ENCODE data around the gene GNG2.

GNG2 gene

DNA sequence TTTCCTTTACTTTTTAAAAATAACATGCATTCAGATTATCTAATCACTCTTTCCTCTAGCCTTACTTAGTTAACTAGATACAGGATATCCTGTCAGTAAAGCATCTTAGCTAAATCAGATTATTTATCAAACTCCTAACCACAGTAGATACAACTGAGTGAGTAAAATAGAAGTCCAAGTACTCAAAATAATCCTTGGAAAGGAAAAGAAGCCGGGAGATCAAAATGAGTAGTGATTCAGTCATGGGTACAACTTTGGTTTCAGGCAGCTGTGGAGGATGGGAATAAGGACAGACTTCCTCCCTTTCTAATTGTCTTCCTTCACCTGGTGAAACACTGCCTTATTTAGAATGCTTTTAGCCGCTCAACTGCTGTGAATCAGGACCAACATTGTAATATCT is 29.4 kb downstream of the GNG2 start:
- TF ChIP-seq POLR2AphosphoS5 (IDR thresholded peaks at IDR 0.05; ENCODE audit: low read depth, low read length) (no peak), TAF1 (IDR thresholded peaks at IDR 0.05; ENCODE audit: borderline replicate concordance, insufficient read depth, low read length) (no peak), FOXP2 (optimal IDR thresholded peaks at IDR 0.05; ENCODE audit: borderline replicate concordance, extremely low read depth, extremely low read length, insufficient read depth) (no peak), REST (IDR thresholded peaks at IDR 0.05; ENCODE audit: insufficient read depth in 1 of 2, low read depth in 2 of 2, low read length in 2 of 2) (no peak), SIN3A (IDR thresholded peaks at IDR 0.05; ENCODE audit: borderline replicate concordance, insufficient read depth, low read length) (no peak)

- no peak for TF ChIP-seq REST (IDR thresholded peaks at IDR 0.05; ENCODE audit: insufficient read depth in 1 of 2, low read depth in 2 of 2, low read length in 2 of 2)
- no peak for TF ChIP-seq FOXP2 (optimal IDR thresholded peaks at IDR 0.05; ENCODE audit: borderline replicate concordance, extremely low read depth, extremely low read length, insufficient read depth)
- TF ChIP-seq POLR2AphosphoS5 (IDR thresholded peaks at IDR 0.05; ENCODE audit: low read depth, low read length) = no peak
- TF ChIP-seq TAF1 (IDR thresholded peaks at IDR 0.05; ENCODE audit: borderline replicate concordance, insufficient read depth, low read length) = no peak
- TF ChIP-seq SIN3A (IDR thresholded peaks at IDR 0.05; ENCODE audit: borderline replicate concordance, insufficient read depth, low read length) = no peak
These were observed 33.8 kb downstream of the GNG2 start for GRCh38 chr14:51894250-51894649.

DNA sequence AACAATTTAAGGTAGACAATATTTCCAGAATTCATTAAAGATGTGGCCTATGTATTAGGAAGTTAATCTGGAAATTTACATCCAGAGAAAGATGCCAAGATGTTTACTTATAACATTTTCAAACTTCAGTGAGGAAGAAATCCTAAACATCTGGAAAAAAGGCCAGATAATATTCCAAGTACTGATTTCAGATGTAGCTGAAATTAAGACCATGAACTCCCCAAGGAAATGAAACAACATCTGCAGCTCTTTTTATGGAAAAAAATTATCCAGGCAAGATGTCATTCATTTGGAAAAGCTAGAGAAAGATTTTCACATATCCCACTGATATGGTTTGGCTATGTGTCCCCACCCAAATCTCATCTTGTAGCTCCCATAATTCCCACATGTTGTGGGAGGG is 35.0 kb downstream of the GNG2 start:
- TF ChIP-seq FOXP2 (optimal IDR thresholded peaks at IDR 0.05; ENCODE audit: borderline replicate concordance, extremely low read depth, extremely low read length, insufficient read depth) (no peak), SIN3A (IDR thresholded peaks at IDR 0.05; ENCODE audit: borderline replicate concordance, insufficient read depth, low read length) (no peak), REST (IDR thresholded peaks at IDR 0.05; ENCODE audit: insufficient read depth in 1 of 2, low read depth in 2 of 2, low read length in 2 of 2) (no peak)

- no peak for TF ChIP-seq REST (IDR thresholded peaks at IDR 0.05; ENCODE audit: insufficient read depth in 1 of 2, low read depth in 2 of 2, low read length in 2 of 2)
- TF ChIP-seq FOXP2 (optimal IDR thresholded peaks at IDR 0.05; ENCODE audit: borderline replicate concordance, extremely low read depth, extremely low read length, insufficient read depth) = no peak
- TF ChIP-seq SIN3A (IDR thresholded peaks at IDR 0.05; ENCODE audit: borderline replicate concordance, insufficient read depth, low read length) = no peak
- TF ChIP-seq TAF1 (IDR thresholded peaks at IDR 0.05; ENCODE audit: borderline replicate concordance, insufficient read depth, low read length) = no peak
- no peak for TF ChIP-seq POLR2AphosphoS5 (IDR thresholded peaks at IDR 0.05; ENCODE audit: low read depth, low read length)
These were observed 37.5 kb downstream of the GNG2 start for GRCh38 chr14:51897791-51898355.
